GM19324 (cell line): ENCODE data around the gene PIH1D1.

Source experiments
- ATAC-seq: cut with Tn5 transposase; IDR thresholded peaks from one replicate; pipeline ENCODE4 v1.9.1; 2021; ENCODE audit warnings: mild to moderate bottlenecking, moderate library complexity; ENCODE audit not compliant: unreplicated experiment, low FRiP score

The PIH1D1 gene

DNA sequence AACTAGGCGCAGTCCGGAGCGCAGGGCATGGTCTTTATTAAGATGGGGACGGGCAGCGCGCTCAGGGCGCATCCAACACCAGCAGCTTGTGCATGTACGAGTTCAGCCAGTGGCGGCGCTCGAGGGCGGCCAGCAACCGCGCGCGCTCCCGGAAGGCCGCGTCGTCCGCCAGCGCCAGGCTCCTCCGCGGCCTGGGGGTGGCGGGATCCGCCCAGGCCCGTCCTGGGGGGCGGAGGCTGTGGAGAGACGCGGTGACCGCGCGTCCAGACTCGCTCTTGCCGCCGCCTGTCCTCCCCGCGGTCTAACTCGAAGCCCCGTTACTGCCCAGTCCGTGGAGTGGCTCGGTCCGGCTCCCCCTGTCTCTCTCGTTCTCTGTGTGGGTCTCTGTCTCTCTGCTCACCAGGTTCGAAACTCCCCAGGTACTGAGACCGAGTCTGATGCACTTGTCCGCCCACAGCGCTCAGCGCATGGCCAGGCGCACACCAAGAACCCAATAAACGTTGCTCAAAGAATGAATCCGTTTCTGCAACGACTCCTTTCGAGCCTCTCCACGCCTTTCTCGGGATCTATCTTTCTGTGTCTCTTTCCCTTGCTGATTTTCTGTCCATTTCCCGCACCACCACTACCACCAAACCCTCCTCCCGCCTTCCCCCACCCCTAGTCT, 29.1 kb downstream of the PIH1D1 start:
- no peak for ATAC-seq

DNA sequence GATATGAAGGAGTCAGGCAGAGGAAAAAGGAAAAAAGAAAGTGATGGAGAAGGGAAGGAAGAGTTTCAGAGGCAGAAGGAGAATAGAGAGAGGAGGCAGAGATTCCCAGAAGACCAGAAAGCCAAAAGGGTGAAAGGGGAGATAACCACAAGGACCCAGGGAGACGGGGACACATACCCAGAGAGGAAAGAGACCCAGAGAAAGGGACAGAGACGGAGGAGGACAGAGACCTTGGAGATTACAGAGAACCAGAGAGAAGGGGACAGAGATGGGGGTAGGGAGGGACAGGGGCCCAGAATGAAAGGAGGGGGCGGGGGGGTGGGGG, 29.8 kb downstream of the PIH1D1 start:
- ATAC-seq = no peak

DNA sequence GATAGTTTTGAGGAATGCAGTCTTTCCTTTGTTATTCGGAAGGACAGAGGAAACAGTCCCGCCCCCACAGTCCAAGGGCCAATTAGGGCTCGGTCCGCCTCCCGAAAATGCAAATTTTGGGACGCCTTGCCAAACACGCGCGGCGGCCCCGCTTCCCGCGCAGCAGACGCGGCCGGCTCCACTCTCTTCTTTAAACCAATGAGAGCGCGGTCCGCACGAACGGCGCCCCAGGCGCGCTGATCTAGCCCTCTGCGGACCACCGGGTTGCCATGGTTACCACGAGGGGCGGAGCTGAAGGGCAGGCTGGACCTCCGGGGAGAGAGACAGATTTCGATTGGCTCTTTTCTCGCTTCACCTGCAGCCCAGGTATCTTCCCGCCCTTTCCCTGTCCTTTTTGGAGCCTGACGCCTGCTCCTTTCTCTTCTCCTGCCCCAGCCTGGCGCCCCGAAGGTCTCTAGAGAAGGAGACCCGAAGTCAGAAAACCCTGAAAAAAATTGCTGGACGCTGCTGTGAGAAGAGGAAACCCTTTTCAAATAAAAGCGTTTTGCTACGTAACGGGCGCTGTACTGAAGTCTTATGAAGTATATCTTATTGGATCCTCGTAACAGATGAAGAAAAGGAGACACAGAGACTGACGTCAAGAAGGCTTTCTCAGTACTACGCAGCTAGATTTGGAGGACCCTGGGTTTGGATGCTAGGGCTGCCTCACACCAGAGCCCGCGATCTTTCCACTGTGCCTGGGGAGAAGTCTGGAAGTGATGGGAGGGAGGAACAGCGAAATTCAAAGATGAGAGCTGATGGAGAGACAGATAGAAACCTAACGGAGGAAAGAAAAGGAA, 30.4 kb downstream of the PIH1D1 start:
- ATAC-seq = no peak

DNA sequence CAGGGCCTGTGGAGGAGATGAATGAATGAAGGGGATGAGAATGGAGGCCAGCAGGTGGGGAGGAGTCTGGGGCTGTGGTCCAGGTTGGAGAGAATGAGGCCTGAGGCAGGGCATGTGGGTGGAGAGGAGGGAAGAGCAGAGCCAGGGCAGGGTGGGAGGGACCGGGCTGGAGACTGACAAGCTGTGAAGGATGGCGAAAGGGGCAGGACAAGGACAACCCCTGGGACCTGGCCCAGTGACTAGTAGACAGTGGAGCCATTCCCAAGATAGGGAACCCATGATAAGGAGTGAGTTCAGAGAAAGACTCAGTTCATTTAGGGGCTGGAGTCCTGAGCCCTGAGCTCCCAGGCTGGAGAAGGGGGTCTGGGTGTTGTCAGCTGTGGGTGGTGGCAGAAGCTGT, 31.4 kb downstream of the PIH1D1 start:
- ATAC-seq = no peak

DNA sequence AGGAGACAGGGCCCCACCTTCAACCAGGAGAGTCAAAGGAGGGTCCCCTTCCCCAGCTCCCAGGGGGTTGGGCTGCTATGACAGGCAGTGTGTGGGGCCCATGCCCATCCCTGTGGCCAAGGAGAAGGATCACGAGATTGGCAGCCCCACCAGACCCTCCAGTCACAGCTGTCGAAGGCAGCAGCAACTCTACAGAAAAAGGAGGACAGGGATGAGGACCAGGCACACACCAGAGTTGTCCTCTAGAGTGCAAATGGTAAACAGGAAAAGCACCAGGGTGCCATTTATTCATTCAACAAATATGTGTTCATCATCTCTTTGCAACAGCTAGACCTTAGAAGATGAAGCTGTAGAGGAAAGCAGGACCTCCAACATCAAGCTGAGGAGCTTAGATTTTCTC, 32.4 kb downstream of the PIH1D1 start:
- ATAC-seq = no peak

DNA sequence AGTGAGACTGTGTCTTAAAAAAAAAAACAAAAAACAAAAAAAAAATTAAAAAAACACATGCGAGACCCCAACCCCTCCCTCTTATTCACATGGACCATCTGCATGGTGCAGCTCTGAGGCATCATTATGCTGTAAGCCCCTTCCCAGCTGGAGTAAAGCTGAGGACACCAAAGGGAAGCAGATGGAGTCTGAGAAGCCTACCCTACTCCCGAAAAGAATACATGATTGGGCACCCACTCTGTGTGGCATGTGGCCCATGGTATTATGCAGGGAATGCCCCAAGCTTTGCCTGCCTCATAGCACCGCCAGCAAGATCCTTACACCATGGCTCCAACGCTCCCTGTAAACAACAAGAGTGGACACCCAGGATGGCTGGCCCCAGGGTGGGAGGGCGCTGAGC, 33.1 kb downstream of the PIH1D1 start:
- ATAC-seq = no peak

DNA sequence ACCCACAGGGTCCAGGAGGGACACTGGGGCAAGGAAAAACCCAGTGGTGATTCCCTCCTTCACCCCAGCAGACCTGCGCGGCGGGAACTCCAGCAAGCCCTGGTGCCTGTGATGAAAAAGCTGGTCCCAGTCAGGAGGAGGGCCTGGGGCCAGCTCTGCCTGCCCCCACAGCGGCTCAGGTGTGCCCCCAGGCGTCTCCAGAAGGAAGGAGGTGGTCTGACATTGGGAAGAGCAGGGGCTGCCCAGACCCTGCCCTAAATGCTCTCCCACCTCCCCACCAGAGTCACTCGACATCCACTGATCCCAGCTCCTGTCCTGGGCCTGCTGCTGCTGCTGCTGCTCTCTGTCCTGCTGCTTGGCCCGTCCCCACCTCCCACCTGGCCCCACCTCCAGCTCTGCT, 34.5 kb downstream of the PIH1D1 start:
- no peak for ATAC-seq

DNA sequence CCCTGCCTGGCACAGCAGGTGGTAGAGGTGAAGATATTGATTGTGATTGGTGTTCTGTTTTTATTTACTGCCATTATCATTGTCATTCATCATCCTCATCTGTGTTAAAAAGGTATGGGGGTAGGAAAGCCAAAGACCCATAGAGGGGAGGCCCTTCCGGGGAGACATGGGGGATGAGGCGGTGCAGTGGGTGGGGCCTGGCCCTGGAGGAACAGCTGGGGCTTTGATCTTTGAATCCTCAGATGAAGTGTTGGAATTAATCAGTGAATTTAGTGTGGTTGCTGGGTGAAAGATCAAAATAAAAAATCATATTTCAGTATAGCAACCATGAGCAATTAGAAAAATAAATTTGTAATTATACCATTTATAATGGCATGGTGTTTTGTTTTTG, 35.8 kb downstream of the PIH1D1 start:
- no peak for ATAC-seq

DNA sequence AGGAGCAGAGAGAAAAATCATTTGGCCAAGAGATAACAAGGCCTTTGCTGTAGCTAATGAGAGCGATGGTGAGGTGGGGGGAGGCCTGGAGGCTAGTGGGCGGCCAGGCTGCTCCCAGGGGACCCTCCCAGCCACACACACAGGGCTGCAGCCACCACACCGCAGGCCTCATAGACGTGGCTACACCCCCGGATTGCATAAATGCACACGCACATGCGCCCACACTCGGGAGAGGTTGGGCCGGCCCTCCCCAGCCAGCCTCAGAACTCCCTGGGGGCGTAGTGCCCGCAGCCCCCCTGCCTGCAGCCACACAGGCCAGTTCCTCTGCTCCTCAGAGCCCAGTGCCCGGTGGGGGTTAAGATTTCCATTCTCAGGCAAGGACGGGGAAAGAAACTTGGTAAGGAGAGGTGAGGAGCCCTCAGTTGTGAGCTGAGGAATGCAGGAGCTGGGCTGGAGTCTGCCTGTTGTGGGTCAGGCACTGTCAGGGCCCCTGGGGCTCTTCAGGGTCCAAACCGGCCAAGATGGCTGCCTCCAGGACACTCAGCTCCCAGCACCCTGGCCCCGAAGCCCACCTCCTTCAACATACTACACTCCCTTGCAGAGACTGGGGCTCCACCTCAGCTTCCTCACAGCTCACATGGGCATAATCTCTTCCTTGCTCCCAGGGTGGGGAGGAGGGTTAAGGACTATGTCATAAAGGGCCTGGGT, 36.4 kb downstream of the PIH1D1 start:
- no peak for ATAC-seq

DNA sequence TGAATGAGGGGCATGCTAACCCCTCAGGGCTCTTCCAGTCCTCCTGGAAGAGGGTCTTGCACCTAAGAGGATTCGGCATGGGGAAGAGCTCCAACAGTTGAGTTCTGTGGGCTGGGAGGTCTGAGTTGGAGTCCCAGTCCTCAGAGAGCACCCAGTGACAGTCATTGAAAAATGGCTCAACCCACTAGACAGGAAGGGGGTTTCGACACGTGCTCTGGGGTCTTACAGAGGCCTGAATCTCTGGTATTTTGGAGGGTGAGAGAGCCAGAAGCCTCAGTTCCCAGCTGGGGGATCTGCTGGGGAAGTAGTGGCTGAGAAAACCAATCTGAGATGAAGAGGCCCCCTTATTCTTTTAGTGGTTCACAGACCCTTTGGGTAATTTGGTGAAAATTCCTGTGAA, 37.4 kb downstream of the PIH1D1 start:
- ATAC-seq = no peak

DNA sequence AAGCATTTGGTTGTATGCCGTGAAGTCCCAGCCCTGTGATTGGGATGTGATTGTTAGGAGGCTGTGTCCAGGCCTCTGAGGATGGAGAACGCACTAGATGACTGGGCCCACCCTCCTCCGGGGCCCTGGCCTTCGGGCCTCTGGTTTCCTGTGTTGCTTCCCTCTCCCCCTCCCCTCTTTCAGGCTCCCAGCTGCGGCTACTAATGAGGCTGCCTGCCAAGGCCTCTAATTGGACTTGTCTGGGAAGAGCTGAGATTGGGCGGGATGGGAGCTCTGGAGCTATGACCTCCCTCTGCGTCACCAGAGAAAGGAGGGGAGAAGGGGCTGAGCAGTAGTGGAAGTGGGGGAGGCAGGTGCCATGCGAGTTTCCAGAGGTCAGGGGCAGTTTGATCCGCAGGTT, 38.3 kb downstream of the PIH1D1 start:
- ATAC-seq = no peak

DNA sequence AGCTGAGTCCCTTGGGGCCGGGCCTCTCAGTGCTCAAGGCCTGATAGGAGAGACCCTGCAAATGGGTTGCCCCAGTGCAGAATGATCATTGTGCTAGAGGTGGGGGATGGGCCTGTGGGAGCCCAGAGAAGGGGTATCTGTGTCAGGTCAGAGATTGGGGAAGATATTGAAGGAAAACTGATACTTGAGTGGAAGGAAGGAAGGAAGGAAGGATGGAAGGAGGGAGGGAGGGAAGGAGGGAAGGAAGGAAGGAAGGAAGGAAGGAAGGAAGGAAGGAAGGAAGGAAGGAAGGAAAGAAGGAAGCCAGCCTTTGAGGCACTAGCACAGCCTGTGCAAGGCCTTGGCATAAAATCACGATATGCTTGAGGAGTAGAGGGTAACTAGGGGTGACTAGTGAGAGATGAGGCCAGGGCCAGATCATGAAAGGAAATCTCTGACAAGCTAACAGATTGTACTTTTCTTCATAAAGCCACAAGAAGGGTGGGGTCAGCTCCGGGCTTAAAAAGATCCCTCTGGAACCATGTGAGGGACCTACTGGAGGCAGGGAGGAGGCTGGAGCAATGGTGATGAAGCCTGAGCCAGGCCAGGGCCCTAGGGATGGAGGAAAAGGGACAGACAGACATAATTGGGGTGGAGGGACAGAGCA, 39.8 kb downstream of the PIH1D1 start:
- ATAC-seq = no peak

DNA sequence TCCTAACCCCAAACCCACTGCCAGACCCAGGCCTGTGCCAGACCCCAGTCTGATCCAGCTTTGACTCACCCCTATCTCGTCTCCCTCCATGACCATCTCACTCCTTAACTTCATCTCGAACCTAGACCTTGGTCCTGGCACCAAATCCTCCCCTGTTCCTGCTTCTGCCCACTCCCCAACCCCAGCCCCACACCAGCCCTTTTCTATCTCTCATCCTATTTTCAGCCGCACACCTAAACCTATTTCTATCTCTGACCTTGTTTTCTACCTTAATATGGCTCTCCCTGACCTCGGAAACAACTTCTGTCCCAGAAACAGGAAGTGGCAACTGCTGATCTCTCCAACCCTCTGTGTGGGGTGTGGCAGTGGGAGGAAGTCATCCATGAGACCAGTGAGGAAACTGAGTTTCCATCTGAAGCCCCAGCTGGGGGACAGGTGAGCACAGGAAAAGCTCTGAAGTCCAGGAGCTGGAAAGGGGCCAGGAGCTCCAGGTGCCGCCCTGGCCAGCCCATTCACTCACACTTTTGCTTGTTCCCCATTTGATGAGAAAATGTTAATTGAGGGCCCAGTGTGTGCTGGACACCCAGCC, 42.1 kb downstream of the PIH1D1 start:
- ATAC-seq = no peak

DNA sequence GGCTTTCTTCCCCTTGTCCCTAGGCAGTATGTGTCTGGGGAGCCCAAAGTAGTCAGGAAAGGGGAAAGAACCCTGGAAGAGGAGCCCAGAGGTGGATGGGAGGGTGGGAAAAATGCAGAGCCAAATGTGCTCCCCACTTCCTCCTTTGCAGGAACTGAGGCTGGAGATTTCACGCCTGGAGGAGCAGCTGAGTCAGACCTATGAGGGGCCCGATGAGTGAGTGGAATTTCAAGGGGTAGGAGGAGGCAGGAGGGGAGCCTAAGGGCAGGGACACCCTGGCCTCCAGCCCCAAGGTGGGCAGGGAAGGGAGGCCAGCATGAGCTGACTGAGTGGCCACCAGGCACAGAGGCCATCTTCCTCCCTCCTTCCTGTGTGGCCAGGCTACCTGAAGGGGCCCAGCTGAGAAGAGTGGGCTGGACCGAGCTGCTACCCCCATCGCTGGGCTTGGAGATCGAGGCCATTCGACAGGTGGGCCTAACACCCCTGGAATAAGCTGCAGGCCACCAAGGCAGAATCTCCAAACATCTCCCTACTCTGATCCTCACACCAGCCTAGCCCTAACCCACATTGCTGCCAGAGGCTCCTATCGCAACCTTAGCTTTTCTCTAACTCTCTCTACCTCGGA, 42.7 kb downstream of the PIH1D1 start:
- ATAC-seq = no peak

DNA sequence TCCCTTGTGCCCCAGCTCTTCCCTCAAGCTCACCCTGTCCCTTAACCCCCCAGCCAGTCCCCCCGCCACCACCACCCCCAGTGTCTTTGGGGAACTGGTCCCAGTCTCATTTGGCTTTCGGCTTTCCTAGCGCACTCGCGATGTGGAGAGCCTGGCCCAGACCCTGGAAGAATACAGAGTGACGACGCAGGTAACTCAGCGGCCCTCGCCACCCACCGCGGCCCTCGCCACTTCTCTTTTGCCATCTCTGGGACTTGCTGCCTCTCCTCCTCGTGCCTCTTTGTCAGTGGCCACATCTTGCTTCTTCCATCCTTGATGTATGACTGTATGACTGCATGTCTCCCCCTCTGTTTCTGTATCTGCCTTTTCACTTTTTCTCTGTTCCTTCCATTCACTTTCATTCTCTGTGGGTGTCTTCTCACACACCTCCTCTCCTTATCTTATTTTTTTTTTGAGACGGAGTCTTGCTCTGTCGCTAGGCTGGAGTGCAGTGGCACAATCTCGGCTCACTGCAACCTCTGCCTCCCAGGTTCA, 44.1 kb downstream of the PIH1D1 start:
- ATAC-seq = no peak

DNA sequence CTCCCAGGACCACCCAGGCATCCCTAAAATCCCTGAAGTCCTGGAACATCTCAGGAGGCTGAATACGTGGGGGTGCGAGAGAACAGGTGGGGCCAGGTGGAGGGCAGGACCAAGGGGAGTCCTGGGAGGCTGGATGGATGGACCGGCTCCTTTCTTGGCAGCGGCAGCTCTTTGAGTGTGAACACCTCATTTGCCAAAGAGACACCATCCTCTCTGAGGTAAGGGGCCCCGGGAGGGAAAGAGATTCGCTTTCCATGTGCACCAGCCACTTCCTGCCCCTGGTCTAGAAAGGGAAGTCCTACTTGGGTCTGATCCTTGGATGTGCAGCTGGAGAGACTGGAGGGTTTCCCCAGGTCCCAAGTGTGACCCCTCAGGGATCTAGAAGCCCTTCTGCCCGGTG, 44.5 kb downstream of the PIH1D1 start:
- ATAC-seq = no peak

DNA sequence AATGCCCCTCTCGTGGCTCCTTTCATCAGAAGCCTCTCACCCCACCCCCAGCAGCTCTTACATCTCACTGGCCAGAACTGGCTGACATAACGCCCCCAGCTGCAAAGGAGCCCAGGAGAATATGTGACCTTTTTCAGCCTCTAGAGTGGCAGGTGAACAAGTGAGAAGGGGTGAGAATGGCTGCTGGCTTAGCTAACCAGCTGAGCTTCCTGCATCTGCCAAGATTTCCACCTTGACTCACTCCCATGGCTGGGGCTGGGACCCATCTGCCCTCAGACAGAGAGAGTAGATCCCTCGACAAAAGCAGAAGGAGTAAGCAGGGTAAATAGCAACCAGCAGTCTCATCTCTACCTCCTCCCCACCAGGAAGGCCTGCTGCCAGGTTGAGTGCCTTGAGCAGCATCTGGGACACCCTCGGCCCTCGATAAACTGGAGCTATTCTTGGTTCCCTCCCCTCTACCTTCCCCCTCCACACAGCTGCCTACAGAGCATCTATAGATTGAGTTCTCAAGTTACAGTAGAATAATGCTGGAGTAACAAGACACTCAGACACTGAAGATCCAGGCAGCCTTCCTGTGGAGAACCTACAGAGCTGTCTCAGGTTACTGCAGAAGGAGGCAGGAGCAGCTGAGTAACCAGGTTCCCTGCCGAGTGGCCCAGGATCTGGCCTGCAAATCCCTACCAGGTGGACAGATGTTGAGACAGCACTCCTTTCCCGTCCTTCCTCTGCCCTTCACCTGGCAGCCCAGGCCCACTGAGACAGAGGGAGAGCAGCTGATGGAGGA, 48.0 kb downstream of the PIH1D1 start:
- ATAC-seq = no peak

DNA sequence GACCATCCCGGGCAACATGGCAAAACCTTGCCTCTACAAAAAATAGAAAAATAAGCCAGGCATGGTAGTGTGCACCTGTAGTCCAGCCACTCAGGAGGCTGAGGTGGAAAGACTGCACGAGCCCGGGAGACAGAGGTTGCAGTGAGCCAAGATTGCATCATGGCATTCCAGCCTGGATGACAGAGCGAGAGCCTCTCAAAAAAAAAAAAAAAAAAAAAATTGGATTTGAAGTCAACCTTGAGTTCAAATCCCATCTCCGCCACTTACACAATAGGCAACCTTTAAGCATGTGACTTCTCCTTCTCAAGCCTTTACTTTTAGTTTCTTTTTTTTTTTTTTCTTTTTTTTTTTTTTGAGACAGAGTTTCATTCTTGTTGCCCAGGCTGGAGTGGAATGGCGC, 51.6 kb downstream of the PIH1D1 start:
- no peak for ATAC-seq

DNA sequence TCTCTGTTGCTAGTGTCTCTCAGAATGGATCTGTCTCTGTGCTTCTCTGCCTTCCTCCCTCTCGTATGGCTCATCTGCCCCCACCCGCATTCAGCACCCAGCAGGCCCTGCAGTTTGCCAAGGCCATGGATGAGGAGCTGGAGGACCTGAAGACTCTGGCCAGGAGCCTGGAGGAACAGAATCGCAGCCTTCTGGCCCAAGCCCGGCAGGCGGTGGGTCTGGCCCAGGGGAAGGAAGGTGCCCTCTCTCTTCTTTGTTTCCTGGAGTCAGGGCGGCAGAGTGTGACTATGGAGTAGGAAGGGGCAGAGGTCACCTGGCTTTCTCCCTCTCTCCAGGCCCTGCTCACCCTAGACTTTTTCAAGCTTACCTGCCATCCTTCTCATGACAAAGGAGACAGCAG, 52.7 kb downstream of the PIH1D1 start:
- no peak for ATAC-seq
